SK-N-SH (cell line): ENCODE measurements around the gene CAMKMT. TPM values are rescaled to one million over a fixed set of nuclear protein-coding genes. Genes with fewer than 3 reads are reported as not detected.

Experiments used
- CTCF ChIA-PET: fragments of 300-600, 350-600 bp; formaldehyde crosslinking; extraction: SDS; loops from one replicate; lab custom pipeline; 2021; lab: Yijun Ruan, JAX
- POLR2A ChIA-PET: fragments of 350-600 bp; sonication (Branson Sonifier 250); formaldehyde crosslinking; extraction: SDS; loops from one replicate; lab custom pipeline; 2020; ENCODE audit warnings: antibody characterized with exemption, inconsistent platforms; lab: Yijun Ruan, JAX
- DNase-seq: peaks from one replicate; pipeline ENCODE4 v3.0.0; 2012
- H2AFZ ChIP-seq: fragments of 200-600 bp; sonication (generic); 2 replicates; pipeline ENCODE4 v1.8.1; 2016; ENCODE audit warnings: antibody characterized with exemption, mild to moderate bottlenecking, low read depth
- H3F3A ChIP-seq: fragments of 200-600 bp; sonication (generic); replicated peaks from 2 replicates; pipeline ENCODE3; 2016; ENCODE audit warnings: antibody characterized with exemption, mild to moderate bottlenecking; ENCODE audit not compliant: insufficient read depth
- H3K27ac ChIP-seq, 2 experiments: fragments of 200-500 bp in 1 of 2; fragments of 200-600 bp in 1 of 2; sonication (Bioruptor generic) in 1 of 2; sonication (generic), shearing (Covaris generic) in 1 of 2; 2 replicates each; pipeline versions ENCODE4 v1.5.1 to v1.6.1; 2014 to 2016; ENCODE audit warnings: low read depth in 2 of 2, inconsistent platforms in 1 of 2, low read length in 1 of 2, mild to moderate bottlenecking in 1 of 2, mixed read lengths in 1 of 2
- H3K27me3 ChIP-seq: fragments of 200-600 bp; sonication (generic), shearing (Covaris generic); 2 replicates; pipeline ENCODE4 v1.6.1; 2016; ENCODE audit warnings: mixed run types; ENCODE audit not compliant: insufficient read depth
- H3K36me3 ChIP-seq, 2 experiments: fragments of 200-500 bp in 1 of 2; fragments of 200-600 bp in 1 of 2; sonication (Bioruptor generic) in 1 of 2; sonication (generic) in 1 of 2; replicated peaks in 1 of 2; 2 replicates each; pipeline versions ENCODE3 to v1.5.1; 2014 to 2016; ENCODE audit warnings: low read length in 1 of 2, mild to moderate bottlenecking in 1 of 2; ENCODE audit not compliant: insufficient read depth in 2 of 2, control insufficient read depth in 1 of 2
- H3K4me1 ChIP-seq, 2 experiments: fragments of 200-500 bp in 1 of 2; fragments of 200-600 bp in 1 of 2; sonication (Bioruptor generic) in 1 of 2; sonication (generic), shearing (Covaris generic) in 1 of 2; 2 replicates each; pipeline versions ENCODE4 v1.5.1 to v1.6.1; 2014 to 2016; ENCODE audit warnings: low read depth in 1 of 2, low read length in 1 of 2, mixed run types in 1 of 2; ENCODE audit not compliant: insufficient read depth in 2 of 2, control insufficient read depth in 1 of 2
- H3K4me2 ChIP-seq: fragments of 200-600 bp; sonication (generic), shearing (Covaris generic); 2 replicates; pipeline ENCODE4 v1.6.1; 2017; ENCODE audit warnings: mixed run types
- H3K4me3 ChIP-seq, 2 experiments: fragments of 200-500 bp in 1 of 2; fragments of 200-600 bp in 1 of 2; sonication (Bioruptor generic) in 1 of 2; sonication (generic), shearing (Covaris generic) in 1 of 2; 2 replicates each; pipeline versions ENCODE4 v1.5.1 to v1.8.1; 2014 to 2016; ENCODE audit warnings: low read depth in 2 of 2, inconsistent platforms in 1 of 2, low read length in 1 of 2, mild to moderate bottlenecking in 1 of 2, mixed read lengths in 1 of 2, moderate library complexity in 1 of 2
- H3K79me2 ChIP-seq: fragments of 200-600 bp; sonication (generic); 2 replicates; pipeline ENCODE4 v1.8.1; 2017; ENCODE audit warnings: mild to moderate bottlenecking; ENCODE audit not compliant: insufficient read depth
- H3K9ac ChIP-seq: fragments of 200-600 bp; sonication (generic); 2 replicates; pipeline ENCODE4 v1.6.1; 2017; ENCODE audit warnings: mixed run types
- H3K9me2 ChIP-seq: fragments of 200-600 bp; sonication (generic); 2 replicates; pipeline ENCODE4 v1.6.1; 2017; ENCODE audit warnings: mixed run types
- H3K9me3 ChIP-seq: fragments of 200-600 bp; sonication (generic); 2 replicates; pipeline ENCODE4 v1.6.1; 2017; ENCODE audit warnings: mixed run types, mild to moderate bottlenecking, moderate library complexity
- H4K20me1 ChIP-seq: fragments of 200-600 bp; sonication (generic); 2 replicates; pipeline ENCODE4 v1.6.1; 2017; ENCODE audit warnings: mild to moderate bottlenecking, mixed run types; ENCODE audit not compliant: insufficient read depth
- CHD2 ChIP-seq: fragments of 150-350 bp; IDR thresholded peaks from 2 replicates; pipeline ENCODE4 v1.6.1; 2018; ENCODE audit warnings: low read length; ENCODE audit not compliant: partially characterized antibody
- FOSL2 ChIP-seq: IDR thresholded peaks from 2 replicates; pipeline ENCODE4 v1.4.0; 2012; ENCODE audit warnings: low read depth, mild to moderate bottlenecking, moderate library complexity, borderline replicate concordance
- GABPA ChIP-seq: IDR thresholded peaks from 2 replicates; pipeline ENCODE4 v1.4.0; 2012; ENCODE audit warnings: low read depth, mild to moderate bottlenecking
- JUND ChIP-seq: IDR thresholded peaks from 2 replicates; pipeline ENCODE4 v1.4.0; 2012
- MEF2A ChIP-seq: IDR thresholded peaks from 2 replicates; pipeline ENCODE4 v1.4.0; 2012; ENCODE audit warnings: low read depth, borderline replicate concordance
- MXI1 ChIP-seq: IDR thresholded peaks from 2 replicates; pipeline ENCODE4 v1.6.1; 2012; ENCODE audit warnings: mild to moderate bottlenecking, low read depth, low read length, improper control_type of control experiment
- NFIC ChIP-seq: IDR thresholded peaks from 2 replicates; pipeline ENCODE4 v1.4.0; 2012; ENCODE audit warnings: borderline replicate concordance
- RAD21 ChIP-seq: IDR thresholded peaks from 2 replicates; pipeline ENCODE4 v1.6.1; 2012; ENCODE audit warnings: mild to moderate bottlenecking, low read length
- RCOR1 ChIP-seq: fragments of 150-350 bp; IDR thresholded peaks from 2 replicates; pipeline ENCODE4 v1.6.1; 2017; ENCODE audit warnings: antibody characterized with exemption, low read length
- RXRA ChIP-seq: IDR thresholded peaks from 2 replicates; pipeline ENCODE4 v1.4.0; 2012; ENCODE audit warnings: low read depth, mild to moderate bottlenecking, borderline replicate concordance
- SMC3 ChIP-seq: IDR thresholded peaks from 2 replicates; pipeline ENCODE4 v1.6.1; 2012; ENCODE audit warnings: low read depth, low read length, improper control_type of control experiment
- TAF1 ChIP-seq: IDR thresholded peaks from 2 replicates; pipeline ENCODE4 v1.6.1; 2012; ENCODE audit warnings: low read depth, mild to moderate bottlenecking, low read length, moderate library complexity, borderline replicate concordance
- TCF12 ChIP-seq: IDR thresholded peaks from 2 replicates; pipeline ENCODE4 v1.4.0; 2012
- WGBS: methylation state at CpG from one replicate; pipeline ENCODE4 v1.1.6; 2017; ENCODE audit warnings: low lambda C conversion rate; 5-methylcytosine and 5-hydroxymethylcytosine counted together
- polyA plus RNA-seq, 3 experiments: library from polyadenylated mRNA; depleted of rRNA; stranded (reverse); fragments of >200 nt; gene quantifications; 2 replicates each; pipeline ENCODE4 v1.2.3, GENCODE V29; 2012
- TF ChIP-seq, protein P1 (sequence below): fragments of 150-350 bp; IDR thresholded peaks from 2 replicates; pipeline ENCODE4 v1.6.1; 2016; ENCODE audit warnings: mild to moderate bottlenecking, low read depth, low read length
- TF ChIP-seq, protein P2 (sequence below): IDR thresholded peaks from 2 replicates; pipeline ENCODE4 v1.6.1; 2012; ENCODE audit warnings: mild to moderate bottlenecking, low read depth, low read length, moderate library complexity
- TF ChIP-seq, protein P3 (sequence below): fragments of 200-600 bp; sonication (generic); IDR thresholded peaks from 2 replicates; pipeline ENCODE4 v1.6.1; 2017; ENCODE audit warnings: antibody characterized with exemption, mild to moderate bottlenecking, moderate library complexity

Gene CAMKMT
- polyA plus RNA-seq, 1 of the 3 experiments (the other 2 are of a cell fraction): 5.9 TPM

DNA sequence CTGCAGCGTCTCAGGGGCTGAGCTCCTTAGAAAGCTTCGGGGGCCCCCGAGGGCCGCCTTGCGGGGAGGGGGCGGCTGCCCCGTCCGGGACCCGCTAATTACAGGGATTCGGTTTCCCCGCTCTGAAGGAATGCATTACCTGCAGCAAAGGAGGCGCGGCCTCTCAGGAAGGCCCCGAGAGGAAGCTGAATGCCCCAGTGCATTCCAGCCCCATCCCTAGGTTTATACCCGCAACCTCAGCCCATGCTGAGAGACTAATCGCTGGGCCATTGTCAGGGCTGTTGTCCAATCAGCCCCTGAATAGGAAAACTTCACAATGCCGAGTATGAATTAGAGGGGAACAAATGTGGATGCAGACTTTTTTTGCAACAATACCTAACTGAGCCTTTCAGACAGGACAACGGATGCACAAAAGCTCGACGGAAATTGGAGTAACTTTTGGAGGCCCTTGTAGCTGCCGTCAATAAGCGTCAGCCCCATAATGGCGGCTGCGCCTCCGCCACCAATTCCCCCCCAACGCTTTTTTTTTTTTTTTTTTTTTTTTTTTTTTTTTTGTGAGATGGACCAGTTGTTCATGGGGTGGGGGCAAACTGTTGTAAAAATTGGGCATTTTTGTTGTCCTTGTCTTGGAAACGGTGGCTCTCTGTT, 441.2 kb downstream of the CAMKMT start:
- H4K20me1 ChIP-seq: no peaks in the 10 kb centered on the region
- no peaks in the 10 kb centered on the region for H3K9me3 ChIP-seq
- H3K79me2 ChIP-seq: no peaks in the 10 kb centered on the region
- no peak overlapping the region for H2AFZ ChIP-seq
- no peaks in the 10 kb centered on the region for H3F3A ChIP-seq
- ChIA-PET POLR2A (interaction anchor here (0.6 kb wide), 1 partner anchor 30 kb away, joined by 4 read pairs; no protein-coding TSS in a partner anchor), CTCF (interaction anchor here (0.6 kb wide), 1 partner anchor 38 kb away, joined by 3 read pairs; no protein-coding TSS in a partner anchor)
- H3K4me3 ChIP-seq: no peak overlapping the region
- DNase-seq: no peak
- 81% methylated on average over 26 of the region's 27 CpGs for WGBS
- no peak overlapping the region for H3K27ac ChIP-seq
- peaks cover 10% of the 10 kb centered on the region for H3K27me3 ChIP-seq
- H3K4me1 ChIP-seq: peaks cover 0 to 4% of the 10 kb centered on the region in 2 experiments; a peak in 1 of 4 replicates
- TF ChIP-seq RXRA (no peak), TAF1 (no peak), RAD21 (no peak), SMC3 (no peak), FOSL2 (no peak), CHD2 (no peak), MEF2A (no peak), GABPA (no peak), JUND (no peak), MXI1 (no peak), RCOR1 (no peak), NFIC (no peak), TCF12 (no peak)
- TF ChIP-seq, protein P1, sequence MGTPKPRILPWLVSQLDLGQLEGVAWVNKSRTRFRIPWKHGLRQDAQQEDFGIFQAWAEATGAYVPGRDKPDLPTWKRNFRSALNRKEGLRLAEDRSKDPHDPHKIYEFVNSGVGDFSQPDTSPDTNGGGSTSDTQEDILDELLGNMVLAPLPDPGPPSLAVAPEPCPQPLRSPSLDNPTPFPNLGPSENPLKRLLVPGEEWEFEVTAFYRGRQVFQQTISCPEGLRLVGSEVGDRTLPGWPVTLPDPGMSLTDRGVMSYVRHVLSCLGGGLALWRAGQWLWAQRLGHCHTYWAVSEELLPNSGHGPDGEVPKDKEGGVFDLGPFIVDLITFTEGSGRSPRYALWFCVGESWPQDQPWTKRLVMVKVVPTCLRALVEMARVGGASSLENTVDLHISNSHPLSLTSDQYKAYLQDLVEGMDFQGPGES: no peak
- TF ChIP-seq, protein P2, sequence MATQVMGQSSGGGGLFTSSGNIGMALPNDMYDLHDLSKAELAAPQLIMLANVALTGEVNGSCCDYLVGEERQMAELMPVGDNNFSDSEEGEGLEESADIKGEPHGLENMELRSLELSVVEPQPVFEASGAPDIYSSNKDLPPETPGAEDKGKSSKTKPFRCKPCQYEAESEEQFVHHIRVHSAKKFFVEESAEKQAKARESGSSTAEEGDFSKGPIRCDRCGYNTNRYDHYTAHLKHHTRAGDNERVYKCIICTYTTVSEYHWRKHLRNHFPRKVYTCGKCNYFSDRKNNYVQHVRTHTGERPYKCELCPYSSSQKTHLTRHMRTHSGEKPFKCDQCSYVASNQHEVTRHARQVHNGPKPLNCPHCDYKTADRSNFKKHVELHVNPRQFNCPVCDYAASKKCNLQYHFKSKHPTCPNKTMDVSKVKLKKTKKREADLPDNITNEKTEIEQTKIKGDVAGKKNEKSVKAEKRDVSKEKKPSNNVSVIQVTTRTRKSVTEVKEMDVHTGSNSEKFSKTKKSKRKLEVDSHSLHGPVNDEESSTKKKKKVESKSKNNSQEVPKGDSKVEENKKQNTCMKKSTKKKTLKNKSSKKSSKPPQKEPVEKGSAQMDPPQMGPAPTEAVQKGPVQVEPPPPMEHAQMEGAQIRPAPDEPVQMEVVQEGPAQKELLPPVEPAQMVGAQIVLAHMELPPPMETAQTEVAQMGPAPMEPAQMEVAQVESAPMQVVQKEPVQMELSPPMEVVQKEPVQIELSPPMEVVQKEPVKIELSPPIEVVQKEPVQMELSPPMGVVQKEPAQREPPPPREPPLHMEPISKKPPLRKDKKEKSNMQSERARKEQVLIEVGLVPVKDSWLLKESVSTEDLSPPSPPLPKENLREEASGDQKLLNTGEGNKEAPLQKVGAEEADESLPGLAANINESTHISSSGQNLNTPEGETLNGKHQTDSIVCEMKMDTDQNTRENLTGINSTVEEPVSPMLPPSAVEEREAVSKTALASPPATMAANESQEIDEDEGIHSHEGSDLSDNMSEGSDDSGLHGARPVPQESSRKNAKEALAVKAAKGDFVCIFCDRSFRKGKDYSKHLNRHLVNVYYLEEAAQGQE: no peak
- TF ChIP-seq, protein P3, sequence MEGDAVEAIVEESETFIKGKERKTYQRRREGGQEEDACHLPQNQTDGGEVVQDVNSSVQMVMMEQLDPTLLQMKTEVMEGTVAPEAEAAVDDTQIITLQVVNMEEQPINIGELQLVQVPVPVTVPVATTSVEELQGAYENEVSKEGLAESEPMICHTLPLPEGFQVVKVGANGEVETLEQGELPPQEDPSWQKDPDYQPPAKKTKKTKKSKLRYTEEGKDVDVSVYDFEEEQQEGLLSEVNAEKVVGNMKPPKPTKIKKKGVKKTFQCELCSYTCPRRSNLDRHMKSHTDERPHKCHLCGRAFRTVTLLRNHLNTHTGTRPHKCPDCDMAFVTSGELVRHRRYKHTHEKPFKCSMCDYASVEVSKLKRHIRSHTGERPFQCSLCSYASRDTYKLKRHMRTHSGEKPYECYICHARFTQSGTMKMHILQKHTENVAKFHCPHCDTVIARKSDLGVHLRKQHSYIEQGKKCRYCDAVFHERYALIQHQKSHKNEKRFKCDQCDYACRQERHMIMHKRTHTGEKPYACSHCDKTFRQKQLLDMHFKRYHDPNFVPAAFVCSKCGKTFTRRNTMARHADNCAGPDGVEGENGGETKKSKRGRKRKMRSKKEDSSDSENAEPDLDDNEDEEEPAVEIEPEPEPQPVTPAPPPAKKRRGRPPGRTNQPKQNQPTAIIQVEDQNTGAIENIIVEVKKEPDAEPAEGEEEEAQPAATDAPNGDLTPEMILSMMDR: no peak
- TF ChIP-seq, all 33 proteins: peak for 0
- H3K36me3 ChIP-seq: no peaks in the 10 kb centered on the region
- no peak overlapping the region for H3K9ac ChIP-seq
- H3K4me2 ChIP-seq: no peak overlapping the region
- no peaks in the 10 kb centered on the region for H3K9me2 ChIP-seq
